ENCODE measurements around the gene CFAP77. TPM values are rescaled to one million over a fixed set of nuclear protein-coding genes. Genes with fewer than 3 reads are reported as not detected.

Gene CFAP77
- total RNA-seq, 2 experiments from 2014 or later, result not detected

- ATAC-seq (no peak), DNase-seq (no peak)
- H3K27ac Mint-ChIP-seq, result no peak overlapping the region
- no peak for TF ChIP-seq CTCF (IDR thresholded peaks at IDR 0.05)
- POLR2A ChIA-PET, result no interaction called here
- CTCF ChIA-PET, result interaction anchor here (0.9 to 1.2 kb wide), 2 partner anchors 56 to 96 kb away, joined by 3 to 5 read pairs; no protein-coding TSS in a partner anchor
- no peaks in the 10 kb centered on the region for H3K9me3 Mint-ChIP-seq
- no peaks in the 10 kb centered on the region for H3K36me3 Mint-ChIP-seq (ENCODE audit: low read depth)
- intact Hi-C loops (cut with micrococcal nuclease), result loop anchor here (5.0 to 10.0 kb wide), 3 partner anchors 67 to 295 kb away; partner anchors contain the start of gene CFAP77
- no peak overlapping the region for H3K4me3 Mint-ChIP-seq
- peaks cover 3% of the 10 kb centered on the region for H3K4me1 Mint-ChIP-seq (ENCODE audit: low read depth)
- H3K27me3 Mint-ChIP-seq, result peaks cover 13% of the 10 kb centered on the region
These were observed 100.2 kb downstream of the CFAP77 start for GRCh38 chr9:132509928-132510874.

- CTCF ChIA-PET, result no interaction called here
- no peak overlapping the region for H3K4me3 Mint-ChIP-seq
These were observed 101.4 kb downstream of the CFAP77 start for GRCh38 chr9:132511191-132511999.

GRCh38 chr9:132513416-132513815 lies 103.4 kb downstream of the CFAP77 start:
- Mint-ChIP-seq H3K9me3 (no peaks in the 10 kb centered on the region), H3K4me1 (ENCODE audit: low read depth) (no peaks in the 10 kb centered on the region), H3K4me3 (no peak overlapping the region), H3K27ac (no peak overlapping the region), H3K36me3 (ENCODE audit: low read depth) (no peaks in the 10 kb centered on the region), H3K27me3 (peaks cover 12% of the 10 kb centered on the region)
- POLR2A ChIA-PET, result interaction anchor here (1.2 kb wide), 1 partner anchor 24 kb away, joined by 3 read pairs; no protein-coding TSS in a partner anchor
- ATAC-seq (no peak), DNase-seq (no peak)
- TF ChIP-seq CTCF (IDR thresholded peaks at IDR 0.05), result no peak
- intact Hi-C loops (cut with micrococcal nuclease), result no loop called here
- CTCF ChIA-PET, result no interaction called here

More at GRCh38 chr9:132511191-132511999, 101.4 kb downstream of the CFAP77 start:
- ATAC-seq (no peak), DNase-seq (no peak)
- TF ChIP-seq CTCF (IDR thresholded peaks at IDR 0.05), result no peak
- POLR2A ChIA-PET, result no interaction called here
- H3K27me3 Mint-ChIP-seq, result peaks cover 9% of the 10 kb centered on the region
- no peaks in the 10 kb centered on the region for H3K9me3 Mint-ChIP-seq
- intact Hi-C loops (cut with micrococcal nuclease), result no loop called here
- H3K4me1 Mint-ChIP-seq (ENCODE audit: low read depth), result peaks cover 3% of the 10 kb centered on the region
- H3K27ac Mint-ChIP-seq, result no peak overlapping the region
- H3K36me3 Mint-ChIP-seq (ENCODE audit: low read depth), result no peaks in the 10 kb centered on the region

- H3K4me1 Mint-ChIP-seq (ENCODE audit: low read depth), result no peaks in the 10 kb centered on the region
- no peak overlapping the region for H3K27ac Mint-ChIP-seq
- intact Hi-C loops (cut with micrococcal nuclease), result no loop called here
- H3K9me3 Mint-ChIP-seq, result no peaks in the 10 kb centered on the region
- CTCF ChIA-PET, result no interaction called here
- H3K27me3 Mint-ChIP-seq, result peaks cover 13% of the 10 kb centered on the region
- ATAC-seq, result no peak
- no peak for DNase-seq
- H3K36me3 Mint-ChIP-seq (ENCODE audit: low read depth), result no peaks in the 10 kb centered on the region
- POLR2A ChIA-PET, result no interaction called here
- H3K4me3 Mint-ChIP-seq, result no peak overlapping the region
- TF ChIP-seq CTCF (IDR thresholded peaks at IDR 0.05), result no peak
These were observed 104.2 kb downstream of the CFAP77 start for GRCh38 chr9:132514011-132514744.

Measured in activated CD8-positive, alpha-beta T cell treated with anti-CD3 and anti-CD28 coated beads for 36 hours (primary cell).